GM12891 (cell line): Measurements from ENCODE around the gene ATP6V1C2.

Experiments
- DNase-seq: peaks from one replicate; pipeline ENCODE4 v3.0.0; 2011; ENCODE audit warnings: low spot score; ENCODE audit not compliant: insufficient read length
- FAIRE-seq: peaks from 2 replicates; lab custom pipeline; 2011; peaks lifted over from hg19 to GRCh38; lab: Jason Lieb, UNC
- PAX5 ChIP-seq: IDR thresholded peaks from 2 replicates; pipeline ENCODE4 v1.6.1; 2011; ENCODE audit warnings: low read length, moderate library complexity, mild to moderate bottlenecking; ENCODE audit not compliant: insufficient read depth, severe bottlenecking
- POLR2A ChIP-seq: IDR thresholded peaks from 2 replicates; pipeline ENCODE4 v1.6.1; 2011; ENCODE audit warnings: low read depth, low read length, control low read depth
- POLR2AphosphoS5 ChIP-seq: IDR thresholded peaks from 2 replicates; pipeline ENCODE4 v1.6.1; 2011; ENCODE audit warnings: low read depth, low read length, control low read depth
- POU2F2 ChIP-seq: IDR thresholded peaks from 2 replicates; pipeline ENCODE4 v1.6.1; 2011; ENCODE audit warnings: low read depth, mild to moderate bottlenecking, control low read depth, low read length, moderate library complexity
- SPI1 ChIP-seq: IDR thresholded peaks from 2 replicates; pipeline ENCODE4 v1.6.1; 2011; ENCODE audit warnings: low read depth, low read length, control low read depth
- TAF1 ChIP-seq: IDR thresholded peaks from 2 replicates; pipeline ENCODE4 v1.6.1; 2011; ENCODE audit warnings: low read depth, low read length, control low read depth

Gene ATP6V1C2

GRCh38 chr2:10773821-10774341, 52.5 kb downstream of the ATP6V1C2 start:
- FAIRE-seq, result no peak
- no peak for TF ChIP-seq PAX5
- TF ChIP-seq SPI1, result no peak
- no peak for TF ChIP-seq TAF1
- no peak for DNase-seq

DNA sequence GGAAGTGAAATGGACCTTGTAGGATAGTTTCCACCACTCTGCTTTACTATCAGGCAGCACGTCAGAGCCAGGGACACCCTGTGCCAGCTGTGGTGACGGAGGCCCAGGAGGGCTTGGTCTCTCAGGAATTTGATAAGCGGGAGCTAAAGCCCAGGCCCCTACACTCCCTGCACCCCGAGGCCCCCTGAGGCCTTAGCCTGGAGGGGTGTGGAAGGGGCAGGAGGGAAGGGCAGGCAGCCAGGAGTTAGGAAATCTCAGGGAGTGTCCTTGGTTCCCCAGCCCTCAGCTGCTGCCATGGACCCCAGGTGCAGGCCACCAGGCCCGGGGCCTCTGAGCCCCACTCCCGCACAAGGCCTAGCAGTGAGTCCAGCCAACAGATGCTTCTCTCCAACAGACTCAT, 53.0 kb downstream of the ATP6V1C2 start:
- no peak for FAIRE-seq
- no peak for TF ChIP-seq TAF1
- no peak for DNase-seq

DNA sequence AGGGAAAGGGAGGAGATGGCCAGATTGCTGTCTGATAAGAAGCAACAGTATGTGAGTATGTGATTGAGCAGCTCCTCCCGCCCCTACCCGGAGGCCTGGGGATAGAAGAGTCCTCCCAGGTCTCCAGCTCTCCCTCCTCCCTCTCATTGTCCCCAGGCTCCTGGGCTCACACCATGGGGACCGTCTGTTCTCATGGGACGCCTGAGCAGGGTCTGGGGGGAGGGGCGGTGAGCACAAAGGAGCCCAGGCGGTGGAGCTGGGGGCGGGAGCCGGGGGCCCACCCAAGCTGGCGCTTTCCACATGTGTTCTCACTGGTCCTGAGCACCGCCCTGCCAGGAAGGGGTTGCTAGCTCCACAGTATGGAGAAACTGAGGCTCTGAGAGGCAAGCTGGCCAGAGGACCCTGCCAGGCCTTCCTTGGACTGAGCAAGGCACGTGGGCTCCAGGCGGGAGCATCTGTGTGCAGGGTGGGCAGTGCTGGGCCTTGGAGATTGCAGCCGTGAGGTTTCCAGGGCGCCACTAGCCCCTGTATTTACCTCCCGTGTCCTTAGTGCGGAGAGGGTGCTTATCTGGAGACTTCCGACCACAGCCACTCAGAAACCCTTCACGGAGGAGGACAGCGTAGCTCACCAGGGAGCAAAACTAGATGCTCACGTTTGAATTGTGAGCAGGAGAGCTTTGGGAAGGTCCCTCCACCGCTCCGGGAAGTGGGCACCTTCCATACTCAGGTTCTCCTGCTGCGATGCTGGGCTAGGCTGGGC, 53.8 kb downstream of the ATP6V1C2 start:
- no peak for DNase-seq
- no peak for TF ChIP-seq POU2F2
- no peak for TF ChIP-seq SPI1
- TF ChIP-seq POLR2AphosphoS5, result no peak
- no peak for TF ChIP-seq TAF1
- TF ChIP-seq PAX5, result no peak
- TF ChIP-seq POLR2A, result no peak
- no peak for FAIRE-seq

- no peak for TF ChIP-seq SPI1
- no peak for TF ChIP-seq TAF1
- no peak for TF ChIP-seq POU2F2
- no peak for TF ChIP-seq PAX5
- no peak for TF ChIP-seq POLR2AphosphoS5
- no peak for TF ChIP-seq POLR2A
- FAIRE-seq (no peak), DNase-seq (no peak)
Observed at GRCh38 chr2:10775831-10776230, 54.4 kb downstream of the ATP6V1C2 start.

- FAIRE-seq, result no peak
- no peak for DNase-seq
- no peak for TF ChIP-seq POLR2A
- TF ChIP-seq SPI1, result no peak
- no peak for TF ChIP-seq POLR2AphosphoS5
- no peak for TF ChIP-seq PAX5
- no peak for TF ChIP-seq POU2F2
- TF ChIP-seq TAF1, result no peak
Observed at GRCh38 chr2:10776231-10776977, 55.0 kb downstream of the ATP6V1C2 start.

DNA sequence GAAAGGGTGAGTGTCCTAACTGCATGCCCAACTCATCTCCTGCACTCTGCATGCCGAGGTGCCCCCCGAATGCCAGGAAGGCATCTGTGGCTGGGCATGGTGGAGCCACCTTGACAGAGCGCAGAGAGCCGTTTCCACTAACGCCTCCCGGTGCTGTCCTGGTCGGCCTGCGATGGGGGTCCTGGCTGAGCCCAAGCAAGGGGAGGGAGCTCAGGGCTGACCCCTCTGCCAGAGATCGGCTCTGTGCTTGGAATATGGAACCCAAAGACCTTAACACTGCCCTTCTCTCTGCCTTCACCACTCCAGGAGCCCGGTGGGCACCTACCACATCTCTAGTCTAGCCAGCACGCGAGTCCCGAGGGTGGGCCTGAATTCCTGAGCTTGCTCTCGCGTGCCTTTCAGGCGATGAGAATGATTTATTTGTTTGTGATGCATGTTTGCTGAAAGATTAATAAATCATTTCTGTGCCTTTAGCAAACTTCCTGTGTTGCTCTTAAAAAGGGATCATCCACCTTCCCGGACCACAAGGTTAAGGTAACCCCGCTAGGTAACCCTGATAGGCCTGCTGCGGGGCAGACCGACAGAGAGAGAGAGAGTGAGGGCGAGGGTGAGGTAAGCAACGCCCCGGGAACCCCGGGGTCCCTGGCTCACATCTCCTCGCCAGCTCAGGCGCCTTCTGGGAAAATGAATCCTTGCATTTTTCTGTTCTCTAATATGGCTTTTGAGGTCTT, 55.8 kb downstream of the ATP6V1C2 start:
- DNase-seq (no peak), FAIRE-seq (no peak)
- no peak for TF ChIP-seq TAF1
- no peak for TF ChIP-seq POLR2AphosphoS5
- no peak for TF ChIP-seq PAX5
- TF ChIP-seq POU2F2, result no peak
- TF ChIP-seq SPI1, result no peak
- TF ChIP-seq POLR2A, result no peak

DNA sequence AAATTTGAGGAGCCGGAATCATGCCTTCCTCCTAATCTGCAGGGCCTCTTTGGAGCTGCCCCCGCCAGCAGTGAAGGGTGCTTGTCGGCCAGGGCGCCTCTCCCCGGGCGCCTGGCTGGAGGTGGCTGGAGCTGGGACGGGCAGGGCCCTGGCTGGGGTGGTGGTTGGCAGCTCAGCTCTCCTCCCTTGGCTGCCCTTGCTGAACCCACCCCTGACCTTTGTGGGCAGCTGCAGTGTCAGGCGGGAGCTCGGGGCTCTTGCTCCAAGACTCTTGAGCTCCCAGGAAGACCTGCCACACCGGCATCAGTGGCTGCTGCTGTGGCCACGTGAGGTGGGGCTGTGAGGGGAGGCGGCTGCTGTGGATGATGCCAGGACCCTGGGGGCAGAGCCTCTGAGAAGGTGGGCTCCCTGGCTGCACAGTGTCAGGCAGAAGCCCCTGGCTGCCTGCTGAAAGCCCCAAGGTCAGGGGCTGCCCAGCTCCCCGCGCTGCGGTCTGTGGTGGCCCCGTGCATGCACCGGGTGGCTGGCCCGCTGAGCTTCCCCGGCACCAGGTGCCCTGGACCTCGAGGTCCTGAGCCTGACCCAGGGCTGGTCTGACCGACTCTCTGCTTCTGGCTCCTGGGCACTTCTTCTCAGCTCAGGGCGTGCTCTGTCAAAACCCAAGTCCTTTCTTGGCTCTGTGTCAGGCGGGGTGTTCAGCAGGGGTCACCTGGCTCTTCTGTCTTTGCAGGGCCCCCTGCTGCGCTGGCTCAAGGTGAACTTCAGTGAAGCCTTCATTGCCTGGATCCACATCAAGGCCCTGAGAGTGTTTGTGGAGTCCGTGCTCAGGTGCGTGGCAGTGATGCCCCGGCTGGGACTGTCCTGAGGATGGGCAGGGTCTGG, 56.7 kb downstream of the ATP6V1C2 start:
- TF ChIP-seq POU2F2 (no peak), SPI1 (no peak), TAF1 (no peak), POLR2AphosphoS5 (no peak), POLR2A (no peak), PAX5 (no peak)
- no peak for FAIRE-seq

GRCh38 chr2:10778724-10779115, 57.3 kb downstream of the ATP6V1C2 start:
- TF ChIP-seq PAX5 (no peak), POLR2AphosphoS5 (no peak), POU2F2 (no peak), SPI1 (no peak), TAF1 (no peak), POLR2A (no peak)
- no peak for FAIRE-seq
- no peak for DNase-seq

More for the DNA sequence above, 56.7 kb downstream of the ATP6V1C2 start:
- no peak for DNase-seq
